Neutrophil (primary cell): ENCODE measurements around the gene LRRC42.
A peak's percentile ranks its signal among the peaks of the same experiment; 100 is the strongest.

Experiments used
- H3K27ac ChIP-seq: fragments of 200-600 bp; sonication (generic); 2 replicates; pipeline ENCODE4 v1.5.1; 2016; ENCODE audit warnings: mild to moderate bottlenecking, moderate library complexity
- H3K27me3 ChIP-seq: fragments of 200-600 bp; sonication (generic); 2 replicates; pipeline ENCODE4 v1.6.0; 2016; ENCODE audit warnings: mild to moderate bottlenecking
- H3K36me3 ChIP-seq: fragments of 200-600 bp; sonication (generic); 2 replicates; pipeline ENCODE4 v1.5.1; 2017
- H3K4me1 ChIP-seq, 2 experiments: fragments of 200-600 bp in 1 of 2; sonication (generic) in 1 of 2; 1 replicate in 1 of 2; 2 replicates in 1 of 2; pipeline versions ENCODE4 v1.5.1 to v1.6.1; 2013 to 2016; ENCODE audit warnings: low read depth in 1 of 2, low read length in 1 of 2, mild to moderate bottlenecking in 1 of 2, moderate library complexity in 1 of 2; ENCODE audit not compliant: control insufficient read depth in 1 of 2, insufficient read depth in 1 of 2
- H3K4me3 ChIP-seq, 2 experiments: fragments of 200-600 bp in 1 of 2; sonication (generic) in 1 of 2; 1 replicate in 1 of 2; 2 replicates in 1 of 2; pipeline ENCODE4 v1.5.1; 2013 to 2016; ENCODE audit warnings: low read depth in 1 of 2, low read length in 1 of 2, mild to moderate bottlenecking in 1 of 2, moderate library complexity in 1 of 2
- H3K9me3 ChIP-seq: fragments of 200-600 bp; sonication (generic); 2 replicates; pipeline ENCODE4 v1.5.1; 2016
- CTCF ChIP-seq: fragments of 200-600 bp; sonication (generic); IDR thresholded peaks from 2 replicates; pipeline ENCODE4 v1.5.1; 2016; ENCODE audit warnings: antibody characterized with exemption

Gene LRRC42

GRCh38 chr1:53946252-53947171, at the start of gene LRRC42:
TSS of gene LRRC42 (plus strand) at chr1:53946350. CDS start at chr1:53952000, 5,650 bp downstream.
- Histone ChIP-seq H3K9me3 (no peaks in the 10 kb centered on the region), H3K36me3 (peaks cover 9% of the 10 kb centered on the region), H3K4me3 (peak within 1 kb of the TSS; percentile 78 to 99), H3K27ac (peak within 1 kb of the TSS; percentile 90), H3K4me1 (peaks cover 17 to 20% of the 10 kb centered on the region in 2 experiments), H3K27me3 (no peaks in the 10 kb centered on the region)
- TF ChIP-seq CTCF: no peak

- Histone ChIP-seq H3K9me3 (no peaks in the 10 kb centered on the region), H3K27me3 (no peaks in the 10 kb centered on the region), H3K36me3 (no peaks in the 10 kb centered on the region), H3K4me3 (no peak overlapping the region), H3K4me1 (peaks cover 7 to 8% of the 10 kb centered on the region in 2 experiments), H3K27ac (no peak overlapping the region)
- no peak for TF ChIP-seq CTCF
Measured at GRCh38 chr1:53896635-53897229, 49.4 kb upstream of the LRRC42 start.

GRCh38 chr1:53899206-53899628, 46.9 kb upstream of the LRRC42 start:
- H3K9me3 ChIP-seq: no peaks in the 10 kb centered on the region
- H3K27ac ChIP-seq: no peak overlapping the region
- no peaks in the 10 kb centered on the region for H3K27me3 ChIP-seq
- H3K4me1 ChIP-seq: no peaks in the 10 kb centered on the region
- no peaks in the 10 kb centered on the region for H3K36me3 ChIP-seq
- TF ChIP-seq CTCF: no peak
- H3K4me3 ChIP-seq: no peak overlapping the region

GRCh38 chr1:53899708-53900107, 46.4 kb upstream of the LRRC42 start:
- H3K4me1 ChIP-seq: no peaks in the 10 kb centered on the region
- no peaks in the 10 kb centered on the region for H3K9me3 ChIP-seq
- no peak overlapping the region for H3K4me3 ChIP-seq
- no peak for TF ChIP-seq CTCF
- H3K27me3 ChIP-seq: no peaks in the 10 kb centered on the region
- H3K27ac ChIP-seq: no peak overlapping the region
- no peaks in the 10 kb centered on the region for H3K36me3 ChIP-seq

GRCh38 chr1:53902235-53903138, 43.7 kb upstream of the LRRC42 start:
- no peak for TF ChIP-seq CTCF
- no peaks in the 10 kb centered on the region for H3K27me3 ChIP-seq
- no peak overlapping the region for H3K27ac ChIP-seq
- no peak overlapping the region for H3K4me3 ChIP-seq
- H3K4me1 ChIP-seq: no peaks in the 10 kb centered on the region
- H3K9me3 ChIP-seq: no peaks in the 10 kb centered on the region
- H3K36me3 ChIP-seq: no peaks in the 10 kb centered on the region
